Stimulated activated CD8-positive, alpha-beta memory T cell treated with anti-CD3 and anti-CD28 coated beads, Interleukin-2, amount 100 ng/mL, for 1 hour (primary cell): Measurements from ENCODE around the gene LSMEM2.
"Not testable (repeated sequence)": the region's sequence is repeated elsewhere in the genome, so short reads cannot be mapped to it uniquely, and the experiment has no call there.

Source experiments
- DNase-seq, 2 donors: peaks; one replicate each; pipeline ENCODE4 v3.0.0-alpha.2; 2020; ENCODE audit warnings: low read depth in 2 of 2

The LSMEM2 gene

DNA sequence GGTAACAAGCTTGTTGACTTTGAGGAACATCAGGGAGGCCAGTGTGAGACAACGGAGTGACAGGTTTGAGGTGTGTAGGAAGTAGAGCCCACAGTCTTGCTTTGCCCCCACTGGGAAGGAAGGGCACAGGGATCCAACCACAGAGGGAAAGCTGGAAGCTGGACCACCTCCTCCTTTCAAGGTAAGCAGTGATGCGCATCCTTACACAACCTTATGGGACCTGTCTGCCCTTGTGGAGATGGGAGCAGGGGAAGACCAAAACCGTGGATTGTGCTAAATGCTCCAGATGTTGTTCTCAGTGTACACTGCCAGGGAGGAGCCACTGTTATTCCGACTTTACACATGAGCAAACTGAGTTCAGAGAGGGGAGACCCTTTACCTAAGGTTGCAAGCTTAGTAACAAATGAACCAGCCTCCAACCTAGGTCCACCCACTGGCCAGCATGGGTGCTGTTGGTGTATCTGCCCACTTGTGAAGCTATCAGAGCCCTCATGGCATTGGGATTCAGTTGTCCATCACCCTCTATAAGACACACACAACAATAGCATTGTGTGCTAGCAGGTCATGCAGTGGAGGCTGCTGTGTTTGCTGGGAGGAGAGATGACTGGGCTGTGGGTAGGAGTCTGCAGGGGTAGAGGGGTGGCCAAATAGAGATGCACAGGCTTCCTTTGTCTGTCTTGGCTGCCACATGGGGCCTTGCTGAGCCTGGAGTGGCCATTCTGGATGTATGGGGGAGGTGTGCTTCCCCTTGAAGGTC is 586 bp upstream of the LSMEM2 start:
- DNase-seq: no peak

DNA sequence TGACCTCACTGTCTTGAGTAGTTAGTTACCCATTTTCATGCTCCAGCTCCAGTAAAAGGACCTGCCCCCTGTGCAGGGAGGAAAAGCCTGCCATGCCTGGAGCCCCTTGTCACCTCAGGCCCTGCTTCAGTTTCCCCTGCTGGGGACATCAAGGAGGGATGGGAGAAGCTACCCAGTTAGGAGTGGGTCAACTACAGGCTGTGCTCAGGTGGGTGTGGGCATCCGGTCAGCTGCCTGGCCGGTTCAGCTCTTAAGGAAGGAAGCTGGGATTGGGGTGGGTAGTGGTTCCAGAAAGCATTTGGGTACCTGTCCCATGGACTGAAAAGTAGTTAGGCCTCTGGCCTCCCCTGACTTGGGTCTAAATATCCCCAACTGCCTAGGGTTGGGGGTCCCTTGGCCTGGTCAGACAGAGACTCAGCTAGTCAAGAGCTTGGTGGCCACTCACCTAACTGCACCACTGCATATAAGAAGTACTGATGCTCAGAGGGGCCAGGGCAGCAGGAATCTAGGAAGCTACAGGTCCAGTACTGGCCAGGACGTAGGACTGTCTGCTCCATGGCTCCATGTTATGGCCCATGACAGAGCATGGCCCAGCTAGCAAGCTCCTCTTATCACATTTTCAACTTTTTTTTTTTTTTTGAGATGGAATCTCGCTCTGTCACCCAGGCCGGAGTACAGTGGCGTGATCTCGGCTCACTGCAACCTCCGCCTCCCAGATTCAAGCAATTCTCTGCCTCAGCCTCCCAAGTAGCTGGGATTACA is 549 bp downstream of the LSMEM2 start:
- DNase-seq: no peak

DNA sequence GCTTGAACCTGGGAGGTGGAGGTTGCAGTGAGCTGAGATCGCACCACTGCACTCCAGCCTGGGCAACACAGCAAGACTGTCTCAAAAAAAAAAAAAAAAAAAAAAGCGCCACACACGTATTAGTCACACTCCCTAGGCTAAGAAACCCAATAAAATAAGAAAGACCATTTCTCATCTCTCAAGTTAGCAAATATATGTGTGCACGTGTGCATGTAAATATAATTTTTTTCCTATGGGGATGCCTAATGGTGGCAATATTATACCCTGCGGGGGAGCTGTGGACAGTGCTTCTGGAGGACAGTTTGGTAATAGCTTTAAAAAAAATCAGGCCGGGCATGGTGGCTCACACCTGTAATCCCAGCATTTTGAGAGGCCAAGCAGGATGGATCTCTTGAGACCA is 5.2 kb downstream of the LSMEM2 start:
- DNase-seq: not testable (repeated sequence)

DNA sequence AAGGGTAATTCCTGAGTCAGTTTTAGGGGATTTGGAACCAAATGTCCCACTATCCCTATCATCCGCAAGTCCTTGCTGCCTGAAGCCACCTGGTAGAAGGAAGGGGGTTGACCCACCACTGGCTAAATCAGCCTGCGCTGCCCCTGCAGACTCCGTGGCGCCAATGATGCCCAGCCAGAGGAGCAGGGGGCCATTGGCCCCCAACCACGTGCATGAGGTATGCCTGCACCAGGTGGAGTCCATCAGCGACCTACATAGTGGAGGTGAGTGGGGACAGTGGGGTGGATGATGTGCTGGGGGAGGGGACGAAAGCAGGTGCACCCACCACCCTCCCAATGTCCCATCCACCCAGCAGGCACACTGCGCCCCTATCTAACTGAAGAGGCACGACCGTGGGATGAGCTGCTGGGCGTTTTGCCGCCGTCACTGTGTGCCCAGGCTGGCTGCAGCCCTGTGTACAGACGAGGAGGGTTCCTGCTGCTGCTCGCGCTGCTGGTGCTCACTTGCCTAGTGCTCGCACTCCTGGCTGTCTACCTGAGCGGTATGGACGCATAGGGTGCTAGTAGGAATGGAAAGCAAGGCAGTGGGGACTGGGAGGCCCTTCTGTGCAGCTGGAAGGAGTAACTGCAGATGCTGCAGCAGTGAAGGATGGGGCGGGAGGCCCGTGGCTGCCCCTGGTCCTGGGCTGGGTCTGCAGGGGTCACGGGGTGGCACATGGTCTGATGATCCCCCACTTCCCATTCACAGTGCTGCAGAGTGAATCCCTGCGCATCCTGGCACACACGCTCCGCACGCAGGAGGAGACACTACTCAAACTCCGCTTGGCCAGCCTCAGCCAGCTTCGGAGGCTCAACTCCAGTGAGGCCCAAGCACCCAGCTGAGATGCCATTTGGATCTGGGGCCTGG is 7.7 kb downstream of the LSMEM2 start:
- no peak for DNase-seq

DNA sequence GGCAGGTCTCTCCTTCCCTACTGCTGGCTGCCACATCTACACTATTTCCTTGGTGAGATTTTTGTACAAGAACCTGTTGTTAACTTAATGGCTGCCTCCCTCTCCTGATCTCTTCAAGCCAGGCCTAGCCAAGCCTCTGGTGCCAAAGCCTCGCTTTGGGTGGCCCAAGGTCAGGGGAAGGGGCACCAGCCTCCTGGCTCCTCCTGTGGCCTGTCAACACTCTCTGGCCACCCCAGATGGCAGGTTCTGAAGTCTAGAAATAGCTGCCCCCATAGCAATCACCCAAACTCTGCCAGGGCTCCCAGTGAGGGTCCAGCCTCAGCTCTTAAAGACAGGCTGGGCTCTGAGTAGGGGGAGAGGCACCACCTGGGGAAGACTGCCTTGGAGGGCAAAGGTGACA is 8.4 kb downstream of the LSMEM2 start:
- DNase-seq: no peak

- no peak for DNase-seq
These were observed 9.6 kb downstream of the LSMEM2 start for GRCh38 chr3:50288387-50289007.

DNA sequence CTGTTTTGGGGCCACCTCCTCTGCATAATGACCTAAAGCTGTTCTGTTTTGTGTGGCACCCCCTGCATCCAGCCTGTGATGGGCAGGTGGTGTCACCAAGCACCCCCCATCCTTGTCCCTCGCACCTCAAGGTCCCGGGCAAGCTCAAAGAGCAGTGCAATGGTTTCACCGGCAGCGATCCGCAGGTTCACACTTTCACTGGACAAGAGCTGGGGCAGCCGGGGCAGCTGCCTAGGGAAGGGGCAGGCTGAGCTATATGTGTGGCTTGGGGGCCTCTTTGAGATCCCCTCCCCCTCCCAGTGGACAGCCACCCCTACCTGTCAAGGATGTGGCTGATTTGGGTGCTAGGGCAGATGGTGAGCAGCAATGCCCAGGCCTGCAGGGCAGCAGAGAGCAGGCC is 10.2 kb downstream of the LSMEM2 start:
- DNase-seq: no peak

- no peak for DNase-seq
These were observed 11.3 kb downstream of the LSMEM2 start for GRCh38 chr3:50290161-50290641.

- DNase-seq: peak; percentile 85 to 89
These were observed 13.5 kb downstream of the LSMEM2 start, which contains the start of gene IFRD2 for GRCh38 chr3:50292159-50293078. TSS of gene IFRD2 (minus strand) at chr3:50292429. CDS start at chr3:50292274, 155 bp downstream.

- no peak for DNase-seq
These were observed 14.4 kb downstream of the LSMEM2 start for GRCh38 chr3:50293079-50293801.

- DNase-seq: no peak
These were observed 15.2 kb downstream of the LSMEM2 start for GRCh38 chr3:50294089-50294488.

DNA sequence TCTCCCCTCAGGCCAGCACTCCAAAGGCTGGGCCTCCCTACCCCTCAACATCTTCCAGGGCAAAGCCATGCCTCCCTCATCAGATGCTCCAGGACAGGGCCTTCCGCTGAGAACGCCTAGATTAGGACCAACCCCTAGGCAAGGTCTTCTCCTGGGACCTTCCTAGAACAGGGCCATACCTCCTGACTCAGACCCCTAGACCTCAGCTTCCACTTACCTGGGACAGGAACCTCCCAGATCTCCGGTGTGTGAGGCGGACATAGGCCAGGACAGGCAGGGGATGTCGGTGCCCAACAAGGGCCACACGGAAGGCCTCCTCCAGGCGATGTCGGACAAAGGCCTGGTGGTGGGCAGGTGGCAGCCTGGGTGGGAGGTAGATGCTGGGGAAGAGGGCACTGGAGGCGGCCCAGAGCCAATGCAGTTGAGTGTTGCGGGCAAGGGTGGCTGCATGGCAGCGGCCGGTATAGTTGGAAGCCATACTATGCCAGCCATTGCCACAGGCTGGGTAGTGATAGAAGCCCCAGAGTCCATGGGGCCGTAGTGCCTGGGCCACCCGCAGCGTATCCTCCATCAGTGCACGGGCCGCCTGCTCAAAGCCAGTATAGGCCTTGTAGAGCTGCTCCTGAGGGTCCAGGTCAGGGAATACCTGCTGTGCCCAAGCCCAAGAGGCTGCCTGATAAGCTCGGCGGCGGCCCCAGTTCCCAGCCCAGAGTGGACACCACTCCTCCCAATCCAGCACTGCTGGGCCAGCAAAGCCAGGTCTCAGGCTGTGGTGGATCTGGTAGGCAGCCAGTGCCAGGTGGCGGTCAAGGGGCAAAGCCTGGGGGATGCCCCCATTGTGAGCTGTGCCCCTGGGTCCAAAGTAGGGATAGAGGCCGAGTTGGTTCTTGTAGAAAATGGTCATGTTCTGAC is 15.9 kb downstream of the LSMEM2 start:
- no peak for DNase-seq

DNA sequence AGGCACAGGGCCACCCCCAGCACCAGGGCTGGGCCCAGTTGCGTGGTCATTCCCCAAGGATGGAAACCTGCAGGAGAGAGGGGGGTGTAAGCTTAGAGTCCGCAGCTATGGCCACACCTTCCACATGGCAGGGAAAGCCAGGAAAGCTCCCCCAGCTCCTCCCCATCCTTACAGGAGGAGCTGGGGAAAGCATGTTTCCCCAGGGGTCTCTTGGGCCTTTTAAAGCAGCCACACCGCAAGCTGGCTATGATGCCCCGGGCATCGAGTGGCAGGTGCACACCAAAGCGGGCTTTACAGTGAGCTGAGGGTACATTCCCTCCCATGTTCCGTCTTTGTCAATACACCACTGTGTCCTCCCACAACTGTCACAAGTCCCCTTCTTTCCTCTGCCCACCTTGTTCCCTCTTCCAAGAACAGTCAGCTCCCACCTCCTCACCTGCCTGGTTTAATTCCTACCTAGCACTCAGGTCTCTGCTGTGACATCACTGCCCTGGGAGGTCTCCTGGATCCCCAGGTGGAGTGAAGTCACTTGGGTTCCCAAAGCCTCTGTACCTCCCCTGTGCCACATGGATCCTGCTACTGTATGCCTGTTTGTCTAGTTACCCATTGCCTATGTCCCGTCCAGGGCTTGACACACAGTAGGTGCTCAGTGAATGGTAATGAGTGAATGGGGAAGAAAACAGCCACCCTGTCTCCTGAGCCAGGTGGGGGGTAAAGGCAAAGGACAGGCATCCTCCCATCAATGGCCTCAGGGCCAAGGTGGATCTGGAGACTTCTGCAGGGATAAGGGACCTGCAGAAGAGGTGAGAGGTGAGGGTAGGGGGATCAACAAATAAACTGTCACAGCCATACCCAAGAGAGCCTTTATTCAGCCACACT is 16.9 kb downstream of the LSMEM2 start:
- no peak for DNase-seq

DNA sequence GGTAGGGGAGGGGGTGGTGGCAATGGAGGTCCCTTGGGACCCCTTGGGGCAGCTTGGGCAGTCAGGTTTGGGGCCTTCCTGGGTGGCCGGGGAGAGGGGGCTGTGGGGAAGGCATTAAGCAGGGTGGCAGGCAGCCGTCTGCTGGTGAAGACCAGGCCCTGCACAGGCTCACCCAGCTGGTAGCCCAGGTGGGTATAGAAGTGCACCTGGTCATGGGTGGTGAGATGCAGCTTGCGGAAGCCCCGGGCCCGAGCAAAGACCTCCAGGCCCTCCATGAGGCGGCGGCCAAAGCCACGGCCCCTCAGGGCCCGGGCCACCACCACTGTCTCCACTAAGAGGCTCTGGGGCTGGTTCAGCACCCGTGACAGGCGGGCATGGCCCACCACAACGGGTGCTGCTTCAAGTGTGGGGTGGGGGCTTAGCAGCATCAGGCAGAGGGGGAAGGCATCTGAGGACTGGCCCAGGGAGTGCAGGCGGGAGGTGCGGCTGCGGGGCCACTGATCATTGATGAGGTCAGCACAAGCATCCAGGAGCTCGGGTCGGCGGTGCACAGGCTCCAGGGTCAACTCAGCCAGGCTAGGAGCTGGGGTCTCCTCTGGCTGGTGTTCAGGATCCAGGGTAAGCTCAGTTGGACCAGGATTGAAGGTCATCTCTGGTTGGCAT is 18.0 kb downstream of the LSMEM2 start:
- DNase-seq: no peak

- DNase-seq: no peak
These were observed 18.5 kb downstream of the LSMEM2 start for GRCh38 chr3:50297384-50297775.

DNA sequence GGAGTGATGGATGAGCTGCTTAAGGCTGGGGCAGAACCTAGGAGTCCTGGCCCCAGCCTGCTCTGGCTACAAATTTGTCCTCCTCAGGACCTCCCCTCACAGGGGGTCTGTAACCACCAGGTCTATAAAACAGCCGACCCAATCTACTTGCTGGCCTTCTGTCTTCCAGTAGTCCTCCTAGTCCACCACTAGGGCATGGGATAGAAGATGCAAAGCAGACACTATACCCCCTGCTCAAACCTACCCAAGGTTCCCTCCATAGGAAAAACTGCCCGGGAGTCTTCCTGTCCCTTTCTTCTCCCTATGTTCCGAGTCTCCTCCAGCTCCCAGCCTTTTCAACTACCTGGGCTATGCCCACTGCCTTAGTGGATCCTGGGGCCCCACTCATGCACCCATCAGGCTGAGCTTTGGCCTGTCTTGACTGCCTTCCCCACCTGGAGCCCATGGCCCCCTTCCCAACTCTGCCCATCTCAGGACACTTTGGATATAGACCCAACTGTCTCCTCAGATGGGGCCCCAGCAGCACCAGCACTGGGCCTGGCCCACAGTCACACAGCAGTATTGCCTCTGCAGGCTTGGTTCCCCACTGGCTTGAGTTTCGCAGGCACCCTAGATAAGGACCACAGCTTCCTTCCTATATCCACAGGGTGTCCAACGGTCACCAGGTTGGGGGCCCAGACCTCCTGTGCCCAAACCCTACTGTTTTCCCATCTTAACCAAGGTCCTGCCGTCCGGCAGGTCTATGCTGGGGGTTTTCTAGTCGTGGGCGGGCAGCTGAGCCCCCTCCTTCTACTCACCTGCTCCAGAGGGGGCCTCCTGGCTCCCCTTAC is 19.2 kb downstream of the LSMEM2 start:
- no peak for DNase-seq
